ENCODE measurements around the gene ZNF582. TPM values are rescaled to one million over a fixed set of nuclear protein-coding genes. Genes with fewer than 3 reads are reported as not detected.

ZNF582 gene
- total and polyA plus RNA-seq, 7 experiments from 2014 or later, result 1.7 to 7.6 (median 5.7) TPM

Other genes starting within 250 kb of the ZNF582 start
- not detected for gene GALP, start 217.5 kb downstream of the ZNF582 start, total RNA-seq
- not detected for gene GALP, start 217.5 kb downstream of the ZNF582 start, polyA plus RNA-seq
- gene ZSCAN5B, start 195.8 kb downstream of the ZNF582 start, total RNA-seq, result not detected
- not detected for gene ZSCAN5B, start 195.8 kb downstream of the ZNF582 start, polyA plus RNA-seq
- gene ZSCAN5C, start 191.3 kb downstream of the ZNF582 start, total RNA-seq, result not detected
- not detected for gene ZSCAN5C, start 191.3 kb downstream of the ZNF582 start, polyA plus RNA-seq
- 1 to 10 TPM in 1 of 5 experiments, not detected in 4; 3.0 TPM for gene EDDM13, start 120.8 kb downstream of the ZNF582 start, total RNA-seq
- gene EDDM13, start 120.8 kb downstream of the ZNF582 start, polyA plus RNA-seq, result 1 to 10 TPM in 1 of 2 donors, not detected in 1; 1.3 TPM
- gene ZSCAN5A, start 78.7 kb downstream of the ZNF582 start, total RNA-seq, result 10 to 100 TPM in 4 of 5 experiments, 1 to 10 TPM in 1; 8.0 to 15.4 (median 11.8) TPM
- gene ZSCAN5A, start 78.7 kb downstream of the ZNF582 start, polyA plus RNA-seq, result 1 to 10 TPM; 6.7 to 7.6 TPM
- 10 to 100 TPM in 2 of 5 experiments, 1 to 10 TPM in 3; 2.4 to 14.3 (median 3.1) TPM for gene ZNF583, start 10.8 kb upstream of the ZNF582 start, total RNA-seq
- gene ZNF583, start 10.8 kb upstream of the ZNF582 start, polyA plus RNA-seq, result 10 to 100 TPM; 16.3 to 20.1 TPM
- 1 to 10 TPM in 4 of 5 experiments, not detected in 1; 1.1 to 8.1 (median 2.2) TPM for gene ZNF667, start 83.8 kb upstream of the ZNF582 start, total RNA-seq
- 1 to 10 TPM; 2.3 to 3.1 TPM for gene ZNF667, start 83.8 kb upstream of the ZNF582 start, polyA plus RNA-seq
- 1 to 10 TPM in 3 of 5 experiments, under 1 TPM in 2; 0.22 to 2.3 (median 1.6) TPM for gene ZNF471, start 114.3 kb upstream of the ZNF582 start, total RNA-seq
- gene ZNF471, start 114.3 kb upstream of the ZNF582 start, polyA plus RNA-seq, result 1 to 10 TPM; 1.1 to 1.6 TPM
- 10 to 100 TPM in 2 of 5 experiments, 1 to 10 TPM in 3; 3.1 to 10.6 (median 5.4) TPM for gene ZFP28, start 145.4 kb upstream of the ZNF582 start, total RNA-seq
- gene ZFP28, start 145.4 kb upstream of the ZNF582 start, polyA plus RNA-seq, result 1 to 10 TPM; 2.4 to 2.8 TPM
- gene ZNF470, start 173.9 kb upstream of the ZNF582 start, total RNA-seq, result 1 to 10 TPM in 4 of 5 experiments, under 1 TPM in 1; 0.98 to 5.9 (median 2.4) TPM
- gene ZNF470, start 173.9 kb upstream of the ZNF582 start, polyA plus RNA-seq, result 1 to 10 TPM; 2.1 to 3.5 TPM
- gene ZNF71, start 201.8 kb upstream of the ZNF582 start, total RNA-seq, result 1 to 10 TPM; 4.5 to 7.7 (median 6.6) TPM
- 10 to 100 TPM in 1 of 2 donors, 1 to 10 TPM in 1; 7.7 to 12.9 TPM for gene ZNF71, start 201.8 kb upstream of the ZNF582 start, polyA plus RNA-seq
- under 1 TPM in 2 of 5 experiments, not detected in 3; 0.31 to 0.37 TPM for gene SMIM17, start 249.6 kb upstream of the ZNF582 start, total RNA-seq
- not detected for gene SMIM17, start 249.6 kb upstream of the ZNF582 start, polyA plus RNA-seq

Measured in naive thymus-derived CD4-positive, alpha-beta T cell (primary cell).